GM18870 (cell line): ENCODE data around the gene OR10P1.

ENCODE experiments used
- ATAC-seq: cut with Tn5 transposase; IDR thresholded peaks from one replicate; pipeline ENCODE4 v1.9.1; 2021; ENCODE audit warnings: moderate library complexity; ENCODE audit not compliant: unreplicated experiment

Gene OR10P1

DNA sequence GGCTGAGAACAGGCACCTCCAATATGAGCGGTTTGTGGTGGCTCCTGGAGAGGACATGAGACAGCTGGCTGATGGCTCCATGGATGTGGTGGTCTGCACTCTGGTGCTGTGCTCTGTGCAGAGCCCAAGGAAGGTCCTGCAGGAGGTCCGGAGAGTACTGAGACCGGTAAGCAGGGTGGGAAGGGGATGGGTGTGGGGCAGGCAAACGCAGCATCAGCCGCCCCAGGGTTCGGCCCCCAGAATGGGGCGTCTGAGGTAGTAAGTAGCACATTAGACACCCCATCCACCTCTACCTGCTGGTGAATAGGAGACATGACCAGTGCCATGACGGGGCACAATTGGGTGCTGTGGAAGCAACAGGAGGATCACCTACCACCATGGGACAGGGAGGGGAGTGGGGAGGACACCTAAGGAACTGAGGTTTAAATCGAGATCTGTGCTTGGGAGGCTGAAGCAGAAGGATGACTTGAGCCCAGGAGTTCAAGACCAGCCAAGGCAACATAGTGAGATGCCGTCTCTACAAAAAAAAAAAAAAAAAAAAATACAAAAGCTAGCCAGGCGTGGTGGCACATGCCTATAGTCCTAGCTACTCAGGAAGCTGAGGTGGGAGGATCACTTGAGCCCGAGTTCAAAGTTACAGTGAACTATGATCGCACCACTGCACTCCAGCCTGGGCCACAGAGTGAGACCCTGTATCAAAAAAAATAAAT lies 45.5 kb downstream of the OR10P1 start:
- ATAC-seq = no peak

DNA sequence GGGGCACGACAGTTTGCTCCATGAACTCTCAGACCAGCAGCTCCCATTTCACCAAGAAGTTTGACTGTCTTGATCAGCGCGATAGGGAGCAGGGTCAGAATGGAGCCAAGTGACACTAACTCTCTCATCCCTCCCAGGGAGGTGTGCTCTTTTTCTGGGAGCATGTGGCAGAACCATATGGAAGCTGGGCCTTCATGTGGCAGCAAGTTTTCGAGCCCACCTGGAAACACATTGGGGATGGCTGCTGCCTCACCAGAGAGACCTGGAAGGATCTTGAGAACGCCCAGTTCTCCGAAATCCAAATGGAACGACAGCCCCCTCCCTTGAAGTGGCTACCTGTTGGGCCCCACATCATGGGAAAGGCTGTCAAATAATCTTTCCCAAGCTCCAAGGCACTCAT lies 47.0 kb downstream of the OR10P1 start:
- no peak for ATAC-seq

DNA sequence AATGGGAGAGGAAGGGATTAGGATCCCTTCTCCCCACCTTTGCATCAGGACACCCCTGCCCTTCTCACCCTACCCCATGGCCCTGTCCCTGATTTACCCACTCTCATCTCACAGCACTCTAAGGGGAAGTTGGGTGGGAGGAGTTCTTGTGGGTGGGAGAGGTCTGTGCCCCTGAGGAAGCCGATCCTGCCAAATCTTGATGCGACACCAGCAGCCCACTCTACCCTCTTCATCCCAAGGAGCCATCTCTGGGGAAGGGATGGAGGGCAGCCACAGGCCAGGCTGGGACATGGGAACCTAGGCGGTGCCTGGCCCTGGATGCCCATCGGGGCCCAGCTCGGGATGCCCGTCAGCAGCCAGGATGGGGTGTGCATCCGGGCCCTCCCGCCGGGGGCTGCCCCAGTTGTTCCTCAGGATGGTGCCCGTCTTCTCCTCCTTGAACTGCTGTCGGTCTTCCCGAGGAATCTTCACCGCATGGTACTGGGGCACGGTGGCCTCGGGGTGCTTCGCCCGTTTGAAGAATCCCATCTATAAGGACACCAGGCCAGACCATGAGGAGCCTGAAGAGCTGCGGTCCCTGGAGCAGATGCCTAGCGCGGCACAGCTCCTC lies 48.2 kb downstream of the OR10P1 start:
- ATAC-seq = no peak

DNA sequence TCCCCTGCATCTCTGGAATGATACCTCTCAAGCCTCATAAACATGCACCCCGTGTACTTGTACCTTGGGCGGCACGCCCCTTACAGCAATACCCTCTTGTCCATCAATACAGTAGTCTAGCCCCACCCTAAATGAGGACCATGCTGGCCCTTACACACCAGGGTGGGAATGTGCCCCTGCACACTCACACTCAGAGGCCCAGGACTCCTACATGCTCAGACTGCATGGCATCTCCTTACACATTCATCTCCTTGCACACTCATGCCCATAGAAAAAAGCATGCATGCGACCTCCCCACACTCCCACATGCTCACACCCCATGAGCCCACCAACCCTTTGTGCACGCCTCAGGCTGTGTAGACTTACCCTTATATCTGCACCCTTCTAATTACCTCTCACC lies 49.0 kb downstream of the OR10P1 start:
- ATAC-seq = no peak

DNA sequence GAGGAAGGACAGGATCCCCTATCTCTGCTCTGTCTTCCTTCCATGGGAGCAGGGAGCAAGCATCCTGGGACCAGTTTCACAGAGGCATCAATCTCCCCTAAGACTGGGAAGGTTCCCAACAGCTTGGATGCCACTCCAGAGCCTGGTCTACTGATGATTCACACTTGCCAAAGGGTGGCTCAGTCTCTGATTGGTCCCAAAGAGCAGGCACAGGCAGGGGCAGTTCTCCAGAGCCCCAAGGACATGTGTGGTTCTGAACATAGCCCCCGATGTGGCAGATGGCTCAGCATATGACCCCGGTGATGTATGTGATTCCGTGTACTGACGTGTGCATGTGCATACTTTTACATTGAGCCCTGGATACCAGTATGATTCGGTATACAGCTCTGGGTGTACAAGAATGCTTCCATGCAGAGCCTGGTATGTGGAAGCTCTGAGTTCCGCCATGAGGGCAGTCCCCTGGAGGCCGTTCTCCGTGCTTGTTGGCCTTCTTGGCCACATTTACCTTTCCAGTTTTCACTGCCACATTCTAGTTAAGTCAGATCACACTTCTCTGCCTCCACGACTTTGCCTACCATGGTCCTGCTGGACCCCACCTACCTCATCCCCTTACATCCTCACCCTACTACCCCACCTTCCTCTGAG lies 49.8 kb downstream of the OR10P1 start:
- no peak for ATAC-seq
